Ishikawa (cell line): ENCODE data around the gene EMC9.

Experiments
- CEBPB ChIP-seq: IDR thresholded peaks from 2 replicates; pipeline ENCODE4 v1.6.1; 2012
- CREB1 ChIP-seq: IDR thresholded peaks from 2 replicates; pipeline ENCODE4 v1.6.1; 2012; ENCODE audit warnings: low read depth
- EGR1 ChIP-seq: IDR thresholded peaks from 2 replicates; pipeline ENCODE4 v1.6.1; 2012
- EP300 ChIP-seq: IDR thresholded peaks from 2 replicates; pipeline ENCODE4 v1.6.1; 2012; ENCODE audit warnings: borderline replicate concordance
- FOXM1 ChIP-seq: IDR thresholded peaks from 2 replicates; pipeline ENCODE4 v1.6.1; 2012; ENCODE audit warnings: low read depth, borderline replicate concordance
- NFIC ChIP-seq: IDR thresholded peaks from 2 replicates; pipeline ENCODE4 v1.6.1; 2012
- RAD21 ChIP-seq: IDR thresholded peaks from 2 replicates; pipeline ENCODE4 v1.6.1; 2012; ENCODE audit warnings: low read depth
- TAF1 ChIP-seq: IDR thresholded peaks from 2 replicates; pipeline ENCODE4 v1.6.1; 2012; ENCODE audit warnings: low read depth, mild to moderate bottlenecking
- TCF12 ChIP-seq: IDR thresholded peaks from 2 replicates; pipeline ENCODE4 v1.6.1; 2012; ENCODE audit warnings: low read depth
- TEAD4 ChIP-seq: IDR thresholded peaks from 2 replicates; pipeline ENCODE4 v1.6.1; 2012
- YY1 ChIP-seq: IDR thresholded peaks from 2 replicates; pipeline ENCODE4 v1.6.1; 2012; ENCODE audit warnings: low read depth
- ZBTB7A ChIP-seq: IDR thresholded peaks from 2 replicates; pipeline ENCODE4 v1.6.1; 2012; ENCODE audit warnings: low read depth
- TF ChIP-seq, protein P1 (sequence below): IDR thresholded peaks from 2 replicates; pipeline ENCODE4 v1.6.1; 2012
- TF ChIP-seq, protein P2 (sequence below): IDR thresholded peaks from 2 replicates; pipeline ENCODE4 v1.6.1; 2012; ENCODE audit warnings: low read depth, mild to moderate bottlenecking
- TF ChIP-seq, protein P3 (sequence below): IDR thresholded peaks from 2 replicates; pipeline ENCODE4 v1.6.1; 2012

EMC9 gene

DNA sequence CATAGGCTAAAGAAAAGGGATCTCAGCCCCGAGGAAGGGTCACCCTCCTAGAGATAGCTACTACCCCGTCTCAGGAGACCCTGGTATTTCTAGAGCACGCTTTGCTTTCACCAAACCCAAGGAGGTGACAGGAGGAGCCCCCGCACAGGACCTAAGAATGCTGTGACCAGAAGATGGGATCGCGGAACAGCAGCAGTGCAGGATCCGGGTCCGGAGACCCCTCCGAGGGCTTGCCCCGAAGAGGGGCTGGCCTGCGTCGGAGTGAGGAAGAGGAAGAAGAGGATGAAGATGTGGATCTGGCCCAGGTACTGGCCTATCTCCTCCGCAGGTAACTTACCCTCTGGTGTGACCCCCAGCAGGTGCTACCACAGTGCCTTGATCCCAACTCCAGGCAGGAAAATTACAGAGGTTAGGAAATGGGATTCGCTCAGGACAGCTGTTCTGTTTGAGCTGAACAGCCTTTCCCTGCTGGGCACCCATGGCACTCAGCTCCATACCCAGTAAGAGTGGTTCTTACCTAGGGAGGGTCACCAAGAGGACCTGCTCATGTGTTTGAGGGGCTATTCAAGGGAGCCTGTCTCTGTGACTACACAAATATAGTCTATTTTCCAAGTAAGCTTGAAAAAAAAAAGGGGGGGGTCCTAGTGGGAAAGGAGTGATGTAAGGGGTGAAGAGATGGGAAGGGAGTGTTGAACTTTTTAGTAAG is 25.8 kb downstream of the EMC9 start:
- 0 out of 2 replicates have a peak, but pooled peaks have one; percentile 15 for TF ChIP-seq TEAD4
- TF ChIP-seq, protein P1, sequence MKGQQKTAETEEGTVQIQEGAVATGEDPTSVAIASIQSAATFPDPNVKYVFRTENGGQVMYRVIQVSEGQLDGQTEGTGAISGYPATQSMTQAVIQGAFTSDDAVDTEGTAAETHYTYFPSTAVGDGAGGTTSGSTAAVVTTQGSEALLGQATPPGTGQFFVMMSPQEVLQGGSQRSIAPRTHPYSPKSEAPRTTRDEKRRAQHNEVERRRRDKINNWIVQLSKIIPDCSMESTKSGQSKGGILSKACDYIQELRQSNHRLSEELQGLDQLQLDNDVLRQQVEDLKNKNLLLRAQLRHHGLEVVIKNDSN, result no peak

DNA sequence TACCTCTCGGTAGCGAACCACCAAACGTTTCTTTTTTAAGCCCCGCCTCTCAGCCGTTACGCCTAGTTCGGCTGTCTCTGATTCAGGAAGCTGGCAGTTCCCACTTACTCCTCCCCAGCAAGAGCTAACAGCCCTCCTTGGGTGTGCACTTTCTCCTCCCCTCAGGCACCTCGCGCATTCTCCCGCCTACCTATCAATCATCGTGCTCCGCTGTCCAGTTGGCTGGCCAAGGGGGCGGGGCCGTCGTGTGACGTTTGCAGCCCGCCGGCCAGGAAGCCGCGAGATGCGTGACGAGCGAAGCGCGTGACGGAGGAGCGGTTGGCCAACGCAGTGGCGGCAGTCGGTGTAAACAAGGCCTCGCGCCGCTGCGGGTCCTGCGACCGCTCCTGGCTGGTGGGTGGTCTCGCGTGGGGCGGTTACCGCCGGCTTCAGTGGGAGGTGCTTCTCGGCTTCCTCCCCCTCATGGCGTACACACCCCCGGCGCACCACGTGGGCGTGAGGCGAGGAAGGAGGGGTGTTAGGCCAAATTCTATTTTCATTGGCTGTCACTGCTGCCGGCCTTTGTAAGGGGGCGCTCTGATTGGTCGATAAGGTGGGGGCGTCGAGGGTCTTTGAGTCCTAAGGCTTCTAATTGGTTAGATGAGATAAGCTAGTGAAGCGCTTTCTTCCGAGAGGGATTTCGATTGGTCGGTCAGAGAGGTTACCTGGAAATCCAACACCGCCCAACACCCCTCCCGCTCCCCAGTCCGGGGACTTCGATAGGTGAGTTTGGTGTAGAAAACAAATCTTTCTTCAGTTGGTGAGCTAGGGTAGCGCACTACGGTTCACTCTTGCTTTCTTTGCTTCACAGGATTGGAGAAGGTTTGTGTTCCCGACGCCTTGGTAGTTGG is 26.6 kb downstream of the EMC9 start, which contains the start of the genes DCAF11 and NRL:
DCAF11 (plus strand) TSS at position 246 of the 890 bp plus-strand sequence. CDS start 818 bp downstream, outside the sequence.
NRL (minus strand) TSS at position 418 of the 890 bp plus-strand sequence. CDS start 32,101 bp downstream, outside the sequence.
- TF ChIP-seq, protein P2, sequence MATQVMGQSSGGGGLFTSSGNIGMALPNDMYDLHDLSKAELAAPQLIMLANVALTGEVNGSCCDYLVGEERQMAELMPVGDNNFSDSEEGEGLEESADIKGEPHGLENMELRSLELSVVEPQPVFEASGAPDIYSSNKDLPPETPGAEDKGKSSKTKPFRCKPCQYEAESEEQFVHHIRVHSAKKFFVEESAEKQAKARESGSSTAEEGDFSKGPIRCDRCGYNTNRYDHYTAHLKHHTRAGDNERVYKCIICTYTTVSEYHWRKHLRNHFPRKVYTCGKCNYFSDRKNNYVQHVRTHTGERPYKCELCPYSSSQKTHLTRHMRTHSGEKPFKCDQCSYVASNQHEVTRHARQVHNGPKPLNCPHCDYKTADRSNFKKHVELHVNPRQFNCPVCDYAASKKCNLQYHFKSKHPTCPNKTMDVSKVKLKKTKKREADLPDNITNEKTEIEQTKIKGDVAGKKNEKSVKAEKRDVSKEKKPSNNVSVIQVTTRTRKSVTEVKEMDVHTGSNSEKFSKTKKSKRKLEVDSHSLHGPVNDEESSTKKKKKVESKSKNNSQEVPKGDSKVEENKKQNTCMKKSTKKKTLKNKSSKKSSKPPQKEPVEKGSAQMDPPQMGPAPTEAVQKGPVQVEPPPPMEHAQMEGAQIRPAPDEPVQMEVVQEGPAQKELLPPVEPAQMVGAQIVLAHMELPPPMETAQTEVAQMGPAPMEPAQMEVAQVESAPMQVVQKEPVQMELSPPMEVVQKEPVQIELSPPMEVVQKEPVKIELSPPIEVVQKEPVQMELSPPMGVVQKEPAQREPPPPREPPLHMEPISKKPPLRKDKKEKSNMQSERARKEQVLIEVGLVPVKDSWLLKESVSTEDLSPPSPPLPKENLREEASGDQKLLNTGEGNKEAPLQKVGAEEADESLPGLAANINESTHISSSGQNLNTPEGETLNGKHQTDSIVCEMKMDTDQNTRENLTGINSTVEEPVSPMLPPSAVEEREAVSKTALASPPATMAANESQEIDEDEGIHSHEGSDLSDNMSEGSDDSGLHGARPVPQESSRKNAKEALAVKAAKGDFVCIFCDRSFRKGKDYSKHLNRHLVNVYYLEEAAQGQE, result no peak
- TF ChIP-seq TEAD4 (peak; percentile 27; the same call in 1 of the 2 replicates), CREB1 (peak; percentile 87), ZBTB7A (no peak), EGR1 (peak; percentile 94), EP300 (no peak; the same call in 1 of the 2 replicates), TAF1 (peak; percentile 54), NFIC (no peak), CEBPB (no peak), TCF12 (peak; percentile 46; the same call in 1 of the 2 replicates)
- TF ChIP-seq, protein P3, sequence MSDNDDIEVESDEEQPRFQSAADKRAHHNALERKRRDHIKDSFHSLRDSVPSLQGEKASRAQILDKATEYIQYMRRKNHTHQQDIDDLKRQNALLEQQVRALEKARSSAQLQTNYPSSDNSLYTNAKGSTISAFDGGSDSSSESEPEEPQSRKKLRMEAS, result peak; percentile 96
- TF ChIP-seq, protein P1, result peak; percentile 94

DNA sequence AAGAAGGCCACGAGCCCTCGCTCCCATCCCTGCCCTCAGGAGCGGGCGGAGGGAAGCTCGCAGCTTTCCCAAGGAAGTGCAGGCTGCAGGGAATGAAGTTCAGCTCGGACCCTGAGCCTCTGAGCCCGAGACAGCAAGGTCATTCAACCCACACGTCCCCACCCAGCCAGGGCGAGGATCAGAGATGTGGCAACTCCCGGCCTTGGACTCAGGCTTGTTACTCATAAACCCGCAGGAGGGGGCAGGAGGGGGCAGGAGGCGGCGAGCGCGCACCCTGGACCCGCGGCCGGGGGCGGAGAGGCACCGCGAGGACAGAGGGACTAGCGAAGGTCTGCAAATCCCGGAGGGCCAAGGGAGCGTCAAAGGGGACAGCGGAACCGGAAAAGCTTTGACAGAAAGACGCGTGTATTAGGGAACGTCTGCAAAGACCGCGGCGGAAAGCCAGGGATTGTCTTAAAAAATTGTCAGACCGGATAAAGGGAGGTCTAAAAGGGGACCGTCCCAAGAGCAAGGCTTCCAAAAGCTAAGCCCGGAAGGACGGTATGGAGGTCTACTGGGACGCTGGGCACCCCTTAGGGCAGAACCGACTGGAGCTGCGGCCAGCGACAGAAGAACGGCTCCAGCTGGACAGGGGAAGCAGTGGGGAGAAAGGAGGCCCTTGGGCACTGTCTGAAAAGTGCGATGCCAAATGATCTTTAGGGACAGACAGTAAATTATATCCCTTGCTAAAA is 27.4 kb downstream of the EMC9 start:
- TF ChIP-seq ZBTB7A (no peak), TCF12 (no peak), EGR1 (peak; percentile 62), RAD21 (no peak), FOXM1 (0 out of 2 replicates have a peak, but pooled peaks have one; percentile 34), YY1 (peak; percentile 14; the same call in 1 of the 2 replicates), CEBPB (peak; percentile 49; the same call in 1 of the 2 replicates), TAF1 (peak; percentile 73)
- TF ChIP-seq, protein P3, result peak; percentile 77

DNA sequence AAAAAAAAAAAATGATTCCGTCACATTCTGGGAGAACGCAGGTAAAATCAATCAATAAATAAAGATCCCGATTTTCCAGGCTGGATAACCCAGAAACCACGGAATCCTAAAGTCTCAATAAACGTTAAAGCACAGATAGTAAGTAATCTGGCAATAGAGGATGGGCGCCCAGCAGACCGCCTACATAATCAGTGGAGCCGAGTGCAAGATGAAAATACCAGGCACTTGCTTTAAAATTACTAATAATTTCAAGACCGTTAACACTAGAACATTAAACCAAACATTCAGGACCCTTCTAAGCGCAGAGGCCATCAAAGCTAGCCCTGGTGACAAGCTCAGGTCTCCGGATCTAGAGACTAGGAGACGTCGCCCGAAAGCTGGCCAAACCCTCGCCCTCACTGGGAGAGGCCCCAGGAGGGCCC is 28.0 kb downstream of the EMC9 start:
- TF ChIP-seq, protein P2, result no peak
- no peak for TF ChIP-seq FOXM1
- TF ChIP-seq TAF1, result no peak
- no peak for TF ChIP-seq RAD21
- TF ChIP-seq CREB1, result no peak
- no peak for TF ChIP-seq EGR1
- TF ChIP-seq, protein P1, result no peak
- no peak for TF ChIP-seq NFIC
- TF ChIP-seq, protein P3, result no peak
- TF ChIP-seq YY1, result no peak
- TF ChIP-seq TCF12, result no peak
- TF ChIP-seq TEAD4, result no peak
- no peak for TF ChIP-seq EP300
- TF ChIP-seq ZBTB7A, result no peak
- no peak for TF ChIP-seq CEBPB
